Breast epithelium (tissue), 4 donors: ENCODE measurements around the gene MRPL27. TPM values are rescaled to one million over a fixed set of nuclear protein-coding genes. Genes with fewer than 3 reads are reported as not detected.

Experiments
- DNase-seq, 2 donors: peaks; one replicate each; pipeline ENCODE4 v3.0.0-alpha.2; 2019; ENCODE audit warnings: low spot score in 2 of 2
- H3K27ac ChIP-seq, 2 donors: fragments of 200-600 bp; sonication (generic) in 1 of 2; one replicate each; pipeline ENCODE4 v1.5.1; 2016 to 2019; ENCODE audit warnings: mild to moderate bottlenecking in 1 of 2
- H3K27me3 ChIP-seq, 2 donors: fragments of 200-600 bp; sonication (generic) in 1 of 2; one replicate each; pipeline versions ENCODE4 v1.5.1 to v1.6.0; 2017 to 2019; ENCODE audit warnings: control low read depth in 1 of 2, mild to moderate bottlenecking in 1 of 2
- H3K36me3 ChIP-seq: fragments of 200-600 bp; one replicate; pipeline ENCODE4 v1.5.1; 2019
- H3K4me1 ChIP-seq, 2 donors: fragments of 200-600 bp; sonication (generic); one replicate each; pipeline ENCODE4 v1.5.1; 2016 to 2019; ENCODE audit warnings: control low read depth in 1 of 2
- H3K4me3 ChIP-seq, 3 donors: fragments of 200-600 bp; sonication (generic); 1 replicate in 2 of 3; 2 replicates in 1 of 3; pipeline ENCODE4 v1.5.1; 2016 to 2019; ENCODE audit warnings: mild to moderate bottlenecking in 3 of 3, moderate library complexity in 2 of 3
- H3K9me3 ChIP-seq, 2 donors: fragments of 200-600 bp; sonication (generic) in 1 of 2; one replicate each; pipeline ENCODE4 v1.5.1; 2016 to 2019; ENCODE audit warnings: control low read depth in 1 of 2
- CTCF ChIP-seq, 3 donors: fragments of 450-650 bp; IDR thresholded peaks; one replicate each; pipeline ENCODE4 v1.5.1; 2016 to 2017; ENCODE audit warnings: antibody characterized with exemption in 3 of 3, mild to moderate bottlenecking in 3 of 3, moderate library complexity in 3 of 3
- POLR2A ChIP-seq: fragments of 450-650 bp; IDR thresholded peaks from one replicate; pipeline ENCODE4 v1.6.1; 2016; ENCODE audit warnings: antibody characterized with exemption, mild to moderate bottlenecking, moderate library complexity
- POLR2AphosphoS5 ChIP-seq, 3 donors: sonication (generic); formaldehyde crosslinking; IDR thresholded peaks; one replicate each; pipeline ENCODE4 v1.6.1; 2017; ENCODE audit warnings: antibody characterized with exemption in 3 of 3
- intact Hi-C: fragments of 100-400 bp; cut with DNase I; formaldehyde crosslinking; loops from one replicate; pipeline ENCODE4 v1.15.1; 2023; ENCODE audit warnings: low total_unique reads
- total RNA-seq, 3 donors: library from RNA; depleted of rRNA; stranded (reverse); fragments of >200 nt; gene quantifications; one replicate each; pipeline ENCODE4 v1.1.0, GENCODE V29; 2016

The MRPL27 gene
- total RNA-seq, 3 donors from 2014 or later, result 46.0 to 64.9 (median 49.1) TPM

GRCh38 chr17:50355701-50356341, 17.2 kb downstream of the MRPL27 start:
- H3K36me3 ChIP-seq, result peaks cover 5% of the 10 kb centered on the region
- no peak overlapping the region for H3K4me3 ChIP-seq
- no peak for DNase-seq
- no peak overlapping the region for H3K27ac ChIP-seq
- intact Hi-C loops, result no loop called here
- no peak for TF ChIP-seq CTCF (IDR thresholded peaks at IDR 0.05)
- TF ChIP-seq POLR2A, result no peak
- no peak for TF ChIP-seq POLR2AphosphoS5 (IDR thresholded peaks at IDR 0.05)
- no peaks in the 10 kb centered on the region for H3K4me1 ChIP-seq
- H3K9me3 ChIP-seq, result no peaks in the 10 kb centered on the region
- no peaks in the 10 kb centered on the region for H3K27me3 ChIP-seq

GRCh38 chr17:50355336-50355700, 17.7 kb downstream of the MRPL27 start:
- DNase-seq, result no peak

GRCh38 chr17:50354776-50355175, 18.2 kb downstream of the MRPL27 start:
- no peak for DNase-seq
- no peaks in the 10 kb centered on the region for H3K9me3 ChIP-seq
- TF ChIP-seq POLR2AphosphoS5 (IDR thresholded peaks at IDR 0.05) (no peak), CTCF (IDR thresholded peaks at IDR 0.05) (no peak), POLR2A (no peak)
- no peak overlapping the region for H3K4me3 ChIP-seq
- peaks cover 5% of the 10 kb centered on the region for H3K36me3 ChIP-seq
- no peaks in the 10 kb centered on the region for H3K4me1 ChIP-seq
- no peak overlapping the region for H3K27ac ChIP-seq
- intact Hi-C loops, result no loop called here
- H3K27me3 ChIP-seq, result no peaks in the 10 kb centered on the region

More at GRCh38 chr17:50355336-50355700, 17.7 kb downstream of the MRPL27 start:
- peaks cover 5% of the 10 kb centered on the region for H3K36me3 ChIP-seq
- H3K27ac ChIP-seq, result no peak overlapping the region
- intact Hi-C loops, result no loop called here
- H3K4me3 ChIP-seq, result no peak overlapping the region
- H3K9me3 ChIP-seq, result no peaks in the 10 kb centered on the region
- H3K4me1 ChIP-seq, result no peaks in the 10 kb centered on the region
- no peaks in the 10 kb centered on the region for H3K27me3 ChIP-seq
- no peak for TF ChIP-seq CTCF (IDR thresholded peaks at IDR 0.05)
- no peak for TF ChIP-seq POLR2A
- TF ChIP-seq POLR2AphosphoS5 (IDR thresholded peaks at IDR 0.05), result no peak

GRCh38 chr17:50354198-50354597, 18.8 kb downstream of the MRPL27 start:
- Histone ChIP-seq H3K27ac (no peak overlapping the region), H3K9me3 (no peaks in the 10 kb centered on the region), H3K36me3 (peaks cover 5% of the 10 kb centered on the region), H3K27me3 (no peaks in the 10 kb centered on the region), H3K4me1 (no peaks in the 10 kb centered on the region), H3K4me3 (no peak overlapping the region)
- intact Hi-C loops, result no loop called here
- no peak for DNase-seq
- TF ChIP-seq POLR2AphosphoS5 (IDR thresholded peaks at IDR 0.05) (no peak), POLR2A (no peak), CTCF (IDR thresholded peaks at IDR 0.05) (no peak)

- Histone ChIP-seq H3K4me1 (no peaks in the 10 kb centered on the region), H3K27me3 (no peaks in the 10 kb centered on the region), H3K9me3 (no peaks in the 10 kb centered on the region), H3K36me3 (peaks cover 5% of the 10 kb centered on the region), H3K27ac (no peak overlapping the region), H3K4me3 (no peak overlapping the region)
- DNase-seq, result no peak
- intact Hi-C loops, result no loop called here
- TF ChIP-seq POLR2AphosphoS5 (IDR thresholded peaks at IDR 0.05) (no peak), CTCF (IDR thresholded peaks at IDR 0.05) (no peak), POLR2A (no peak)
Measured at GRCh38 chr17:50353600-50354195, 19.3 kb downstream of the MRPL27 start.
